HTERT RPE-1 (cell line): ENCODE measurements around the gene SPINK1.
"Not testable (repeated sequence)": the region's sequence is repeated elsewhere in the genome, so short reads cannot be mapped to it uniquely, and the experiment has no call there.

ENCODE experiments used
- in situ Hi-C: fragments of 300-500 bp; cut with MboI; formaldehyde crosslinking; loops from 4 replicates; pipeline ENCODE4 v1.14.3; 2020; ENCODE audit warnings: low sequenced_read_pairs

Gene SPINK1, protein sequence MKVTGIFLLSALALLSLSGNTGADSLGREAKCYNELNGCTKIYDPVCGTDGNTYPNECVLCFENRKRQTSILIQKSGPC

DNA sequence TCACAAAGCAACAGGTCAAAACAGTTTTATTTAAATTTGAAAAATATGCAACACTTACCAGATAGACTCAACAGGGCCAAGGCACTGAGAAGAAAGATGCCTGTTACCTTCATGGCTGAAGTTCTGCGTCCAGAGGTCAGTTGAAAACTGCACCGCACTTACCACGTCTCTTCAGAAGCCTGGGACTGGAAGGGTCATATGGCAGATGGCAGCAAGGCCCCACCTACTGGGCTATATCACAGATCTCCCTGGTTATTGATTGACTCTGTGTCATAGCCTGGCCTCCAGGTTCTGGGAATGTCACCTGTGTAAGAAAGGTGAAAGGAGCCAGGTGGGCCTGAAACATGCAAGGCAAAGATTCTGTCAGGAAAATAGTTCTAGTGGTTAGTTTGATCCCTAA lies at the start of gene SPINK1:
TSS of gene SPINK1 (minus strand) at position 207 of the 400 bp plus-strand sequence. CDS start at position 113, 94 bp downstream.
- in situ Hi-C loops: no loop called here

DNA sequence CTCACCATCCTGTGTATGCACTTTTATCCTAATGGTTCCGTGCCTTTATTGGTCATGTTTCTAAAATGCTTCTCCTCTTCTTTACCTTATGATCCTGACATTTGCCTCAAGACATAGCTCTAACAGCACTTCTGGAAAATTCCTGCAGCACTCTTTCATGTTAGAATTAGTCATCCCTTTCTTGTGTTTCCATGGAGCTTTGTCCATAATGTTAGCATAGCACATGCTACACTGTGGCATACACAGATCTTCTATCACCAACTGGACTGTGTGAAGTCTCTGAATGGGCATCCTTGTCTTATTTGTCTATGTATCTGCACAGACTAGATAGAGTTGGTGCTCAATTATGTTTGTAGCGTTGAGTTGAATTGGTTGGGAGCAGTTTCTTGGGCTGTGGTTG lies 49.0 kb upstream of the SPINK1 start:
- in situ Hi-C loops: no loop called here

DNA sequence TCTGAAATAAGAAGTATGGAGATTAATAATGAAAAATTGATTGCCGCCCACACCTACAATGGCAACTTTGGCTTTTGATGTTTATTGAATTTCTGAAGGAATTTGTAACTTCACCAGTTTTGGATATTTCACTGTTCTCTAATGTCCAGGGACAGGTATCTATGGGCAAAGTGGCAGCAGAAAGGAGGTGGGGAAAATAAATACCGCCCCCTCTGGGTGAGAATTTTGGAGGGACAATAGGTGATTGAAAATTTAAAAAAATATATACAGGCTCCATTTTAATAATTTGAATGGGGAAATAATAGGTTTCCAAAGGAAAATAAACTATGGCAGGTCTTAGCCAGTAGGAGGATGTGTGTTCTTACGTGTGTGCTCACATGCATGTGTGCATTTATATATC lies 48.3 kb upstream of the SPINK1 start:
- in situ Hi-C loops: no loop called here

DNA sequence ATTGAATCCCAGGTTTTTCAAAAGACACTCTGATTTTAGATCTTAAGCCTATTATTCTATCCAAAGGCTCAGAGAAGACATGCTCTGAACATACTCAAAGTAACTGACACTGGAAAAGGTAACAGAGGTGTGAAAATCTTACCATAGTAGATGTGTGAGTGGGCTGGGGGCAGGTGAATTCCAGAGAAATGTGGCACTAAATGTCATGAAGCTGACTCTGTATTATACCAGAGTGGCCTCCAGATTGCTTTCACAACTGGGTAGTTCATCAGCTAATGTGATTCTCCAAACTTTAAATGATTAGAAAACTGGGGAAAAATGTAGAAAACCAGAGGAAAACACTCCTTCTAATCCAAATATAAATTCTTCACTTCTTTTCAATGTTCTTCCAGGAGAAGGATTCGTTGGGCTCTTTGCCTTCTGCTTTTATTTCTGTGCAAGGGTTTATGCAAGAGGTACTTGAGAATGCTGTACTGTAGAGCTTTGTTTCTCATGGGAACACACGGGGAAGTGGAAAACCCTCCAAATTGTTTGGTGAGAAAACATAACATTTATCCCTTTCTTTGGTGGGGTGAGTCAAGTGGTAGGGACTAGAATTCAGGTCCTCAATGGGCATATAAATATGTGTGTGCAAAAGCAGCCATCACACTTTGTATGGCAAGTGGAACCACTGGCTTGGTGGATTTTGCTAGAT lies 46.7 kb upstream of the SPINK1 start, which contains the start of gene SCGB3A2:
TSS of gene SCGB3A2 (plus strand) at position 646 of the 694 bp plus-strand sequence. CDS start 93 bp downstream, outside the sequence.
- in situ Hi-C loops: no loop called here

DNA sequence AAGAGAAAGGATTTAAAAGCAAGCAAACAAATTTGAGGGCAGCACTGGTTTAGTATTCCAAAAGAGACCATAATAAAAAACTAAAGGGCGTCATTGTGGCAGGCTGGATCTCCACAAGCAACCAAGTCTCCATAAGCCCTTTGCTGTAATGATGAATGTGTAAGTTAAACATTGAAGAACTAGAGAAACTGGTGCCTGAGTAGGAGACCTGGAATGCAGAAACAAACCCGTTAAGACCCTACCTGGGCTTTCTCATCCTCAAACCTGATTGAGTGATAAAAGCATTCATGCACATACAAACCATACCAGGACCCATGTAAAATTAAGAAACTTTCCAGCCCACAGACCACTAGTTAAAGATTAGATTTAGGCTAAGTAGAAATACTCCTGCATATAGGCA lies 45.2 kb upstream of the SPINK1 start:
- in situ Hi-C loops: no loop called here

DNA sequence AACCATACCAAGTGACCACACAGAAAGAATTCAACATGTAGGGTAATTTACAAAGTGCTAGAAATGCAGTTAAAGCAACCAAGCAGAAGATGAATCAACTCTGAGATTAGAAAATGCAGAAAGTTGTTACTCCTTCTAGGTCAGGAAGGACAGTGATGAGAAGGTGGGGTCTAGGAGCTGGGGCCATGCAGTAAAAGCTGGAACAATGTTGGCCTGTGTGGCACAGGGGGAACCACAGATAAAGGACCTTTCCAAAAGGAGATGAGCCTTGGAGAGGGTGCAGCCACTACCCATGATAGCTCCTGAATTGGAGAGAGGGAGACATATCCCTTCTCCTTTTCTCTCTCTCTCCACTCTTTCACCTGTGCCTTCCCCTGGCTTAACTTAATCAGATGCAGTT lies 44.7 kb upstream of the SPINK1 start:
- in situ Hi-C loops: no loop called here

DNA sequence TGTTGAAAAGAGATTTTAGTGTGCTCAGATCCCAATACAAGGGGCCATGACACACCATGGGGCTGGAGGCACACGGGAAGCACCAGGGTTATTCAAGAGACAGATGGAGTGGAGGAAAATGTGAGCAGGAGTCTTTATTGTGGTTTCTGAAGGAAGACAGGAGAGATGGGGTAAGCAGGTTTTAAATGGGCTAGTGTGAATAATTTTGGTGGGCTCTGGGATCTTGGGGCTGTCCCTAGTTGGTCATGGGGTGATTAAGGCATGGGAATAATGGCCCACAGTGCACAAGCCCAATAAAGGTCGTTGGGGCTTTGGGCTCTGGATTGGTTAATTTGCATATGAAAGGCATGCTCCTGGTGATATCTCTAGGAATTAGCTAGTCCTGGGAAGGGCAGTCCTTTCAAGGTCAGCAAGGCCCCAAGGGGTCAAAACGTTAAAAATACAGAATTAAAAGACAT lies 43.5 kb upstream of the SPINK1 start:
- in situ Hi-C loops: no loop called here

DNA sequence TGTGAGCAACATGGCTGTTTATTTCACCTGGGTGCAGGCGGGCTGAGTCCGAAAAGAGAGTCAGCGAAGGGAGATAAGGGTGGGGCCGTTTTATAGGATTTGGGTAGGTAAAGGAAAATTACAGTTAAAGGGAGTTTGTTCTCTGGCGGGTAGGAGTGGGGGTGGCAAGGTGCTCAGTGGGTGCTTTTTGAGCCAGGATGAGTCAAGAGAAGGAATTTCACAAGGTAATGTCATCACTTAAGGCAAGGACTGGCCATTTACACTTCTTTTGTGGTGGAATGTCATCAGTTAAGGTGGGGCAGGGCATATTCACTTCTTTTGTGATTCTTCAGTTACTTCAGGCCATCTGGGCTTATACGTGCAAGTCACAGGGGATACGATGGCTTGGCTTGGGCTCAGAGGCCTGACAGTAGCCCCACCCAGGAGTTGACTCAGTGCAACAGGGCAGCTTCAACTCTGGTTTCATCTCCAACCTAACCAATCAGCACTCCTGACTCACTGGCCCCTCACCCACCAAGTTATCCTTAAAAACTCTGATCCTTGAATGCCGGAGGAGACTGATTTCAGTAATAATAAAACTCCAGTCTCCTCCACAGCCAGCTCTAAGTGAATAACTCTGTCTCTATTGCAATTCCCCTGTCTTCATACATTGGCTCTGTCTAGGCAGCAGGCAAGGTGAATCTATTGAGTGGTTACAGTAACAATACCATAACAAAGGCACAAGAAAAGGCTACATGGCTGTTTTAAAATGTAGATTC lies 42.8 kb upstream of the SPINK1 start:
- in situ Hi-C loops: not testable (repeated sequence)

DNA sequence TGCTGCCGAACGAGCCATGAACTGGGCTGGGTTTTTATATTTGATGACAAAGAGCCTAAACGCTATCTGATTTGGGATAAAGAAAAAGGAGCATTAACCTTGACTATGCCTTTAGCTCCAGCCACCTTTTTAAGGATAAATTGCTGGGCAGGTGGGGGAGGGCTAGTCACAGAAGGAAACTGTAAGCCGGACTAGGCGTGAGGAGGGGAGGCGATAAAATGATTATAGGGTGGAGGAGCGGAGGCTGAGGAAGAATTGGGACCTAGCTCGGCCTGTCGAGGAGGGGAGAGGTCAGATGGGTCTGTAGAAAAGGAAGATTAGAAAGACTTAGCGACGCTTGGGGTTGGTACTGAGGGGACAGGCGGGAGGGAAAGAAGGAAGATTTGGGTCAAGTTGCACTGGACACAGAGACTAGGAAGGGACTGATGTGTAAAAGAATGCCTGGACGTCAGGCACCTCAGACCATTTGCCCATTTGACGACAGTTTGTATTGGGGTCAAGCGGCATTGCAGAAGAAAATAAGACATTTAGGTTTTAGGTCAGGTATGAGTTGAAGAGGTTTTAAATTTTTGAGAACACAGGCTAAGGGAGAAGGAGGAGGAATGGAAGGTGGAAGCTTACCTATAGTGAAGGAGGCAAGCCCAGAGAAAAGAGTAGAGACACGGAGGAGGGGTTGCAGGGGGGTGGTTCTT lies 41.4 kb upstream of the SPINK1 start:
- in situ Hi-C loops: not testable (repeated sequence)

DNA sequence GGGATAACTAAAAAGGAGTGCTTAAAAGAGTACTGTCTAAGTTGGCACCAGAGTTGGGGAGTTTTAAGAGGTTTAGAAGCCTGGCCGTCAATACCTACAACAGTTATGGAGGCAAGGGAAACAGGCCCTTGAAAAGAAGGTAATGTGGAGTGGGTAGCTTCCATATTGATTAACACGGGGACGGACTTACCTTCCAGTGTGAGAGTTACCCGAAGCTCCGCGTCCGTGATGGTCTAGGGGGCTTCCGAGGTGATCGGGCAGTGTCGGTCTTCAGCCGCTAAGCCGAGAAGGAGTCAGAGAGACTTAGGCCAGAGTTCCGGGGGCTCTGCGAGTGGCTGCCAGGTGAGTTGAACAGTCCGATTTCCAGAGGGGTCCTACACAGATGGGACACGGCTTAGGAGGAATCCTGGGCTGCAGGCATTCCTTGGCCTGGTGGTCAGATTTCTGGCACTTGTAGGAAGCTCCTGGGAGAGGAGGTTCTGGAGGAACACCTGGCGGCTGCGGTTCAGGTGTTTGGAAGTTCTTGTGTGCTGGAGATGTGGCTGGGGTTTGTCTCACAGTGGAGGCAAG lies 40.6 kb upstream of the SPINK1 start:
- in situ Hi-C loops: not testable (repeated sequence)

DNA sequence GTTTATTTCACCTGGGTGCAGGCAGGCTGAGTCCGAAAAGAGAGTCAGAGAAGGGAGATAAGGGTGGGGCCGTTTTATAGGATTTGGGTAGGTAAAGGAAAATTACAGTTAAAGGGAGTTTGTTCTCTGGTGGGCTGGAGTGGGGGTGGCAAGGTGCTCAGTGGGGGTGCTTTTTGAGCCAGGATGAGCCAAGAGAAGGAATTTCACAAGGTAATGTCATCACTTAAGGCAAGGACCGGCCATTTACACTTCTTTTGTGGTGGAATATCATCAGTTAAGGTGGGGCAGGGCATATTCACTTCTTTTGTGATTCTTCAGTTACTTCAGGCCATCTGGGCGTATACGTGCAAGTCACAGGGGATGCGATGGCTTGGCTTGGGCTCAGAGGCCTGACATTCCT lies 38.4 kb upstream of the SPINK1 start:
- in situ Hi-C loops: not testable (repeated sequence)

DNA sequence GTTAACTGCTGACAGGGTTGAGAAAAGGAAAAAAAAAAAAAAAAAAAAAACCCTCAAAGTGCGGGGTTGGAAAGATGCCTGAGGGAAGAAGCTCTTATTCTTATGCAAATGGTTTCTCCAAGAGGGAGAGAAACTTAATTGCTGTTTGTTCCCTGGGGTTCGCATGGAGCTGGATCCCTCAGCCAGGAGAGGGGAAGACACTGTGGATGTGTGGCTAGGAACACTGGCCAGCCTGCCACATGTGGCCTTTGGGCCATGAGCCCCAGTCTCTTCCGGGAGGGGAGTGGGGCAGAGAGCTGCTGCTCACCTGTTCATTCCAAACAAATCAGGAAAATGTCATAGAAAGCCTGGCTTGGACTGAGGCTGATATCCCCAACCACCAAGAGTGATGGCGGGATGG lies 37.6 kb upstream of the SPINK1 start:
- in situ Hi-C loops: no loop called here

DNA sequence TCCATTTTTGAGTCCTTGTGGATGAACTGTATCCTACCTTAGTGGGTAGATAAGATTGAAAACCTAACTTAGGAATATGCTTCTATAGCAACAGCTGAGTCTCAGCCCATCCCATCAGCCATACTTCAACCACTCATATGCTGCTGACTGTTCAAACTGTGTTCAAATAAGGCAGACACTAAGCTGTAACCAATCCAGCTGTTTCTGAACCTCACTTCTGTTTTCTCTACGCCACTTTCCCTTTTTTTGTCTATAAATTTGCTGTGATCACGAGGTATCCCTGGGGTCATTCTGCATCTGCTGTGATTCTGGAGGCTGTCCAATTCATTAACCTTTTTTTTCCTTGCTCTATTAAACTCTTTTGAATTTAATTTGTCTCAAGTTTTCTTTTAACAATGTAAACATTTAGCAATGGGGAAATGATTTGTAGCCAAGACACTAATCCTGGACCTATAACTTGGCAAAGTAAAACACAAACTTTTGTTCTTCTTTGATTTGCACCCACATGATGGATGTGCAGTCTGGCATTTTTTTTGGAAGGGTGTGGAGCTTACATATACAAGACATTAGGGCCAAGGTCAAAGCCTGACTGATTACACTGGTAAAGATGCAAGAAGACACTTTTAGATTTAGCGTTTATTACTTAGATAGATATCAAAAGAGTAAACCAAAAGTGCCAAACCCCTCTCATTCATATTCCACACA lies 32.1 kb upstream of the SPINK1 start:
- in situ Hi-C loops: no loop called here

DNA sequence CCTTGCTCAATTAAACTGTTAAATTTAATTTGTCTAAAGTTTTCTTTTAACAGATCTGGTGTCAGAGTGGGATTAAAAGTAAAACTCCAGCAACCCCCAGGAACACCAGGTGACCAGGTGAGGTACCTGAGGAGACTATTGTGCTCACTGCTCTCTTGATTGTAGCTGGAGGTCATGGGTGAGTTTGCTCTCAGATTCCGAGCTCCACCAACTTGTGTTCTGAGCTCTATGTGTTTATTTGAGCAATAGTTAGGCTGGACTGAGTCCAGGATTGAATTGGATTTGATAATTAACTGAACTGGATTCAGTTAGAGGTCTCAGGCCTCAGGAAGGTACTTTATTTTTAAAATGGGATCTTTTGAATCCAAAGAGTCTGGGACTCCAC lies 29.2 kb upstream of the SPINK1 start:
- in situ Hi-C loops: no loop called here

DNA sequence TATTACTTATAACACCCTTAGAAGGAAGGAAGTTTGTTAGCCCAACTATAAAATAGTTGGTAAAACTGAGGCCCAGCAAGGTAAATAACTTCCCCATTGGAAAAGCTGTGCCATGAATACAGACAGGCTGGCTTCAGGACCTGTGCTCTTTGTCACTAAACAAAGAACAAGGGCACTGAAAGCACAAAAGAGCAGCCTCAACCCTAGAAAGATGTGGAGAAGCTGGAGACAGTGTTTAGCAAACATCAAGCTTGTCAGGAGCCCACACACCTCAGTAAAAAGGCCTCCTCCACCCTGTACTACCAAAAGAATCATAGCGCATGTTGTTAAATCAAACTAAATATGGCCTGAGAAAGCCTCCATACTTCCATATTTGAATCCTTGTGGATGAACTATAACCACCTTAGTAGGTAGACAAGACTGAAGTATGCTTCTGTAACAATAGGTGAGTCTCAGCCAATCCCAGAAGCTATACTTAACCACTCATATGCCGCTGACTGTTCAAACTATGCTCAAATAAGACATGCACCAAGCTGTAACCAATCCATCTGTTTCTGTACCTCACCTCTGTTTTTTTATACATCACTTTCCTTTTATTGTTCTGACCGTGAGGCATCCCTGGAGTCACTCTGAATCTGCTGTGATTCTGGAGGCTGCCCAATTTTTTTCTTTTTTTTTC lies 28.6 kb upstream of the SPINK1 start:
- in situ Hi-C loops: no loop called here

DNA sequence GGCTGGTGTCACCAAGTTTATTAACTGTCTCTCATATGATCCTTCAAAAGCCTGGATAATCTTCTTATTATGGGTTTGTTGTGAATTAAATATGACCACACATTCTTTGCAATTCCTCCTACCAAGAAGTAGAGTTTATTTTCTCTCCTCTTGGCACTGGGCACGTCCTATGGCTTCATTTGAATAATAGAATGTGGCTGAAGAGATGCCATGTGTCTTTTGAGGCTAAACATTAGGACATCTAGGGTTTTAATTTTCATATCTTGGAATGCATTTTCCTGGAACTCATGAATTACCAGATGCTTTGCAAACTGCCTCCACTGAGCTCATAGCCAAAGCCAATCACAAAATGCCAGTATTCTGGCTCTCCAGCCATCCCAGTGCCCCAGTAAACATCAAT lies 27.1 kb upstream of the SPINK1 start:
- in situ Hi-C loops: no loop called here

DNA sequence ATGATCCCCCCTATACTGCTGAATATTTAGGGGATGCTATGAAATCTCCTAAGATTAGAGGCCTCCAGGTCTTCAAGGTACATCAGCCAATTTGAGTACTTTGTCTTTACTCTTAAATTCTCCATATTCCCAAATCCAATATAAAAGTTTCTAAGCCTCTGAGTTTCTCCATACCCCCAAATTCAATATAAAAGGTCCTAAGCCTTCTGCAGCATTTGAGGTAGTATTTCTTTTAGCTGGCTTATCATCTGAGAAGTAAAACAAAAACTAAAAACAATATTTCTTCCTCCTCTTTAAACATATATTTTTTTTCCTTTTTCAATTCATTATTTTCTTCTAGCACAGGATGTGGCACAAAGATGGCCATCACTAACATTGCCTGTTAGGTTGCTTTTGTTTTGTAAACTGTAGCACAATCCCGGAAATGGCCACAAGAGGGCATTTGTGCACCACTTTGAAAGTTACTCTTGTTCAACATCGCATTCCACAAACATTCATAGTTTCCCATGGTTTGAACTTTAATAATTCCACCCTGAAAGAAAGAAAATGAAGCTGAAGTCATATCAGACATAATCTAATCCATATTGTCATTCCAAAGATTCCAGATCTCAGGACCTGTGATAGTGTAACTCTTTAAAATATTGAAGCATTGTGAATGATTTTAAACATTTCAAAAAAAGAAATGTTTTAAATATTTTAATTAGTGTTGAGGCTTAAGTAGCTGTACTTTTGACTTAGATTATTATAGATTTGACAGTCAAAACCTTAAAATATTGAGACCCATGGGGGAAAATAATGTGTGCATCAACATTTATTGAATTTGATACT lies 26.0 kb upstream of the SPINK1 start:
- in situ Hi-C loops: no loop called here

DNA sequence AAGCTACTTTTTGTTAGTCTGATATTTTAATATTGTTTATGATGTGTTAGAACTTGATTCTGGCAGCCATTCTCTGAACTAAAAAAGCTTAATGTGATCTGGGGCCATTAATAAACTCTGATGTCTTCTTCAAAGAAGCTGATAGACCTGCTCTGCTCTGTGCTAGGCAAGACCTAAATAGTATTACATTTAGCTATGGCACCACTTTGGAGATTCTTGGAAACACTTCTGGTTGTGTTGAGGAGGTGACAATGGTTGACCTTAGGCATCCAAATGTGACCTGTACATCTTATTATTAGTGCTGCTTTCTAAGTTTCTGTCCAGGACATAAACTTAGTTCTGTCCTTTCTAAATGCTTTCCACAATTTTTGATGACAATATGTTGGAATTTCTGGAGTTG lies 25.3 kb upstream of the SPINK1 start:
- in situ Hi-C loops: no loop called here

DNA sequence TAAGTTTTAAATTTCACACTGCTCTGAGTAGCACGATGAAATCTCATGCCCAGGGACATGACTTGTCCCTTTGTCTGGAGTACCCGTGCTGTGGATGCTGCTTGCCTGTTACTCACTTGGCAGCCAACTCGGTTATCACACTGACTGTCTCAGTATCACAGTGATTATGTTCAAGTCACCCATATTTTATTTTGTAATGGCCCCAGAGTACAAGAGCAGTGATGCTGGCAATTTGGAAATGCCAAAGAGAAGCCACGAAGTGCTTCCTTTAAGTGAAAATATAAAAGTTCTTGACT lies 24.3 kb upstream of the SPINK1 start:
- in situ Hi-C loops: no loop called here
